Raji (cell line): Measurements from ENCODE around the gene HMGN4.

Experiments
- POLR2A ChIP-seq: IDR thresholded peaks from 2 replicates; pipeline ENCODE4 v1.6.1; 2011; ENCODE audit warnings: low read depth, low read length, control low read depth; ENCODE audit not compliant: insufficient read depth

HMGN4 gene

DNA sequence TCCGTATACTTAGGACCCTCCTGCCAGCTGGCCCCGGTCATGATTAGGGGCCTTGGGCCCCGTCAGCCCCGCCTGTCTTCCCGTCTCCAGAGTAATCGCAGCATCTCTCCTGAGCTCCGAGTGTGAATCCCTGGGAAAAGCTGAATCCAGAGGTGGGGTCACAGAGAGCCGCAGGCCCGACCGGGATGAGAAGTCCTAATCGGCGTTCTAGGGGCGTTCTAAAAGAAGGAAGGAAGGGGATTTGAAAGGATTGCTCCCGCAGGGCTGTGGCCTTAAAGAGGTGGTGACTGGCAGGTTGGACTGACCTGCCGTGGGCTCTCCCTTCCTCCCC, 371 bp downstream of the HMGN4 start:
- no peak for TF ChIP-seq POLR2A

DNA sequence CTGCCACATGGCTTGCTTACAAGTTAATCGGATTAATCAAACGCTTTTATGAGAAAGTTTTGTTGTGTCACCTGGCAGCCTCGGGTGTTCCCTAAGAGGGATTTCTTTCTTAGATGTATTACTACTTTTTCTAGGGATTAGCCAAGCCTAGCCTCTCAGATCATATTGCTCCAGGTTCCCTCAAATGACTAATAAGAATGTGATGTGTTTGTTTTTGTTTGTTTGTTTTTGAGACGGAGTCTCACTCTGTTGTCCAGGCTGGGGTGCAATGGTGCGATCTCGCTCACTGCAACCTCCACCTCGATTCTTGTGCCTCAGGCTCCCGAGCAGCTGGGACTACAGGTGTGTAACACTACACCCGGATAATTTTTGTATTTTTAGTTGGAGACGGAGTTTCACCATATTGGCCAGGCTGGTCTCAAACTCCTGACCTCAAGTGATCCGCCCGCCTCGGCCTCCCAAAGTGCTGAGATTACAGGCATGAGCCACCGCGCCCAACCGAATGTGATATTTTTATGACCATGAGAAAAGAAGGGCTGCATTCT, 977 bp downstream of the HMGN4 start:
- TF ChIP-seq POLR2A = no peak

DNA sequence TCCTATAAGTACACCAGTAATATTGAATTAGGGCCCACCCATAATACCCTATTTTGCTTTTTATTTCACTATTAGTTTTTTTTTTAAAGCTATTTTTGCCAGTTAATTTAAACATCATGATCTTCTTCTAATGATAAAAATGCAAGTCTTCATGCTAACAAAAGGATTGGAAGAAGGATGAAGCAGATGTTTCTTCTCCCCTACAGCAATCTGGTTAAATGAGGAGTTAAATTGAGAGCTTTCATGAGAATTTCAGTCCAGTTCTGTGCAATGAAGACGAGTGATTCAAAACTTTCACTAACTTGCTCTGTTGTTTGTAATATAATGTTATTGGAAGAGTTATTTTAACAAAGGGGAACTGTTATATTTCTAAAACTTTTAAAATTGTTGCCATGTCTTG, 3.4 kb downstream of the HMGN4 start:
- no peak for TF ChIP-seq POLR2A

DNA sequence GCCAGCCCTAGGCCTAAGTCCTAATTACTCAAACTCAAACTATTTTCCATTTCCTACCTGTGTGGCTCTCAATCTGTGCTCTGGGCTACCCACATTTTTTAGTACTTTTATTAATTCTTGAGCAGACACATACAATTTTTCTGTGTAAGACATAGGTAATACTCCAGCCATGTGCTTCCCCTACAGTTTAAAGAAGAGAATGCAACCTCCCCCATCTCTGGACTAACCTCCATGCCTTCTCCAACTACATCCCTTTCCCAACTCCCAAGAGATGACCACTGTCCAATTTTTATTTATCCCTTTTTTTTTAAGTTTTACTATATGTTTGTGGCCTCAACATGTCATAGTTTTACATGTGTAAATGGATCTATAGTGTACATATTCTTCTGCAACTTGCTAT, 5.8 kb downstream of the HMGN4 start:
- TF ChIP-seq POLR2A = no peak

DNA sequence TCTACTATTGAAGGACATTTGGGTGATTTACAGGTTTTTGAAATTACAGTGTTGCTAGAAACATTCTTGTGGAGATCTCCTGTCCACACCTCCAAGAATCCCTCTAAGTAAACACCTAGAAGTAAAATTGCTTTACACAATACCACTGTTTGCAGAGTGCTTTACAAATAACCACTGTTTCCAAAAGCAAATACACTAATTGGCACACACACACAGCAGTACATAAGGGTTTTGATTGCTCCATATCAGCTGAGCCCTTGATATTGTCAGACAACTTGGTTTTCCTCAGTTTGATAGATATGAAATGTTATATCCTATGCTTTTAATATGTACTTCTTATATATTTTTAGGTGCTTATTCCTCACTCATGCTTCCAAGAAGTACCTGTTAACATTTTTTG, 6.3 kb downstream of the HMGN4 start:
- no peak for TF ChIP-seq POLR2A

DNA sequence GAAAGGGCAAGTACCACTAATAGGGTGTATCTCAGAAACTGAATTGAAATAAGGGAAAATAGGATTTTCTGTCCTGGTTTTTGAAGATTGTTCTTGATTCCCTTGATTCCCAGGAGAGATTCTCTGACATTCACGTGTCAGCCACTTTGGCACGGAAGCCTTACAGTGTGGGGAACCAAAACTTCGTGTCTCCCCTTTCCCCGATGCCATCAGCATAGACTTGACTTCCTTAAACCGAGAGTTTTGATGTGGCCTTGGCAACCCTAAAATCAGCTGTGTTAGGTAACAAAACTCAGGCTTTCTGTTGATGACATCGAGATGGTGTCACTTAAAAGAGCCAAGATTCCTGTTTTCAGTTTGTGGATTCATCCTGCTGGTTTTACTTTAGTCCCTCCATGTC, 7.5 kb downstream of the HMGN4 start:
- no peak for TF ChIP-seq POLR2A

DNA sequence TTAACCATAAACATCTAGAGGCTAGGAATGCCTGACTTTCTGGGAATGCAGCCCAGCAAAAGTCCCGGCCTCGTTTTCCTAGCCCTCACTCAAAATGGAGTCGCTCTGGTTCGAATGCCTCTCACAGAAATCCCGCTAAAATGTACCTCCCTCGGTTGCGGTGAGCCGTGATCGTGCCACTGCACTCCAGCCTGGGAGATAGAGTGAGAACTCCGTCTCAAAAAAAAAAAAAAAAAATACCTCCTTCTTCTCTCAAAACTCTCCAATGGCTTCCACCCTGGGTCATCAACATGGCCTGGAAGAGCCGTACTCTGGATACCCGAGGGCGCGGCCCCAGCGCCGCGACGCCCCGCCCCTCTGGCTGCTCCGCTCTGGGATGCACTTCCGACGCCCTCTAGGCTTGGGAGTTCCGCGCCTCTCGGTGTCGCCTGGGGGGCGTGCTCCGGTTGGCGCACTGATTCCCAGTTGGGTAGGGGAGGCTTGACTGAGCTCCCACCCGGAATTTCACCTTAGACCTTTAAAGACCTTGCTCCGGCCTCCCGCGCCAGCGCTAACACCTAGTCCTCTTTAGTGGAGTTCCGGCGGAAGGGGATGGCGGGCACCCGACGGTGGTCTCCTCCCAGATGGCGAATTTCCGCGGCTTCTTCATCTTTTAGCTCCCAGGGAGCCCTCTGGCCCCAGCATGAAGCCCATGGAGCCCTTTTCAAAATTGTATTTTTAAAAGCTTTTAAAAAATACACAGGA, 12.3 kb downstream of the HMGN4 start:
- peak; percentile 46; the same call in 1 of the 2 replicates for TF ChIP-seq POLR2A

DNA sequence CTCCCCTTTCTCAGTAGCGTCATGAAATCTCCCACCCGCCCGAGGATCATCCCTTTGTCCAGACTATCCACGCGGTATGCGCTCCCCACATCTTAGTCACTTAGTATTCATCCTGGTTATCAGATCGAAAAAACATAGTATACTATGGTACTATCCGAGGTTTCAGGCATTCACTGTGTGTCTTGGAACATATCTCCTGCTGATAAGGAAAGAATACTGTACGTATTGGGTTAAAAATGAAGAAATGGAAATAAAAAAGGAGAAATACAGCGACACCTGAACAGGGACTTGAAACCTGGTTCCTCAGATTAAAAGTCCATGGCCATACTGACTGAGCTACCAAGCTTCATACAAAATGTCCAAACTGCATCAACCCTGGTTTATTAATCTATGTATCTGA, 14.0 kb downstream of the HMGN4 start:
- TF ChIP-seq POLR2A = no peak

DNA sequence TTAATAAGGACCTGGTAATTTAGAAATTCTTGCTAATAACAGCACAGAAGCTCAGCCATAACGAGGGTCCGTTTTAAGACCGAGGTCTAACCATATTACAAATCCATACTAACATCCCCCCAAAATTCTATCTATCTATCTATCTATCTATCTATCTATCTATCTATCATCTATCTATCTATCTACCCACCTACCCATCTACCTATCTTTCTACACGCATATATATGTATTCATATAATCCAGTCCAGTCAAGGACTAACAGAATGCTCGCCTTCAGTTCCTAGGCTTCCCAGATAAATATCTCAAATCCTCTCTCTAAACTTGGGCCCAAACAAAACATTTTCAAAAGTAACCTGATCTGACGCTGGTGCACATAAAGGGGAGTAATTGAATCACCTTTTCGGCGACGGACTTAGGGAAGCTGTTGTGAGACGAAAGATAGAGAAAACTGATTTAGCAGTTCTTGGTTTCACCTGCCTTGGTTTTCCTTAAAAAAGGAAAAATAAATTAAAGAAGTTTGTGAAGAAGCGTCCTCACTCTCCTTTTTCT, 14.5 kb downstream of the HMGN4 start:
- TF ChIP-seq POLR2A = no peak

DNA sequence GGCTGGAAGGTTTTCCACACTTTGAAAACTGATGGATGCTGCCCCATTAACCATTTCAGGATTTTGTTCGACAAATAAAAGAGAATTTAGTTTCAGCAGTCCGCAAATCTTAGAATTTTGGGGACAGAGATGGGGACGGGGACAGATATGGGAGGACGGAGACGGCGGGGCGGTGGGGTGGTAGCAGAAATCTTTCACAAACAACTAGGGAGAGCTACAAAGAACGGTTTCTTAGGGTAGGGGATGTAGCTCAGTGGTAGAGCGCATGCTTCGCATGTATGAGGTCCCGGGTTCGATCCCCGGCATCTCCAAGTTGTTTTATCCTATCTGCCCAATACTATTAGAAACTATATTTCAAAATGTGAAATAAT, 15.1 kb downstream of the HMGN4 start:
- TF ChIP-seq POLR2A = no peak

DNA sequence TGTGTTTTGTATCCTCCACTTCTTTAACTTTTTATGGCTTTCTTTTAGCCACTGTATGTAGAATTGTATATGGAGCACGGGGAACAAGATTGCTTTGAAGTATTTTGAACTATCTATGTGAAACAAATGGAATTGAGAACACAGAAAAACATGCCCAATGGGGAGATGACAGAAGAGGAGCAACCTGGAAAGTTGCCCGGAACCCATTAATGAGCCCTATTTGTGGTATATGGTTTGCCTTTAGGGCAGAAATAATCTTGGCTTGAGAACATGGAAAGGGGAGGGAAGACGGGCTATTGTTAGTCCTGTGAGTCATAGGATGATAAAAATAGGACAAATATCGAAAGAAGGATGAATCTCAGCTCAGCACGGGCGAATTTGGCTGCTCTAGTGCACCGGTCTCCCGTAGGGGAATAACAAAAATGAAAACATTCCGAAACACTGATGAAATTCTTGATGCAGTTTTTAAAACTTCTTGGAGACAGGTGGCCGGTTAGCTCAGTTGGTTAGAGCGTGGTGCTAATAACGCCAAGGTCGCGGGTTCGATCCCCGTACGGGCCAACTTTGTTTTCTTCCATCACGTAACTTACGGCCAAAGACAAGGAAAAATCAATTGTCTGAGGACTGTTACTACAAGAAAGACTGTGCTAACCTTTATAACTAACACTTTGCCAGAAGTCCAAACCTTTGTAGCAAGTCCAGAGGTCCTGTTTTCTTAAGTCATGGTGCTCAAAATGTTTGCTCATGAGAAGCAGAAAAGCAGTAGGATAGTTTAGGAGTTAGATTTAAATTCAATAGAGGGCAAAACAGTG, 15.7 kb downstream of the HMGN4 start:
- no peak for TF ChIP-seq POLR2A

DNA sequence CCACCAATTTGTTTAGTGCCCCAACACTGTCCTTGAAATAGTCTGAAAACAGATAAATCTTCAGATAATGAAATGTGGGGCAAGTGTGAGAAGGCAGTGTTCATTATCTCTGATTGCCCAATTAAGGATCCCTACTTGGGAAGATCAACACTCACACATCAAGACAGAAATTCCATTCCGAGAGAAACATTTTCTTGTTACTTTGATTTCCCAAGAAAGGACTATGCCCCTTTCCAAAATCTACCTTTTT, 16.2 kb downstream of the HMGN4 start:
- no peak for TF ChIP-seq POLR2A

DNA sequence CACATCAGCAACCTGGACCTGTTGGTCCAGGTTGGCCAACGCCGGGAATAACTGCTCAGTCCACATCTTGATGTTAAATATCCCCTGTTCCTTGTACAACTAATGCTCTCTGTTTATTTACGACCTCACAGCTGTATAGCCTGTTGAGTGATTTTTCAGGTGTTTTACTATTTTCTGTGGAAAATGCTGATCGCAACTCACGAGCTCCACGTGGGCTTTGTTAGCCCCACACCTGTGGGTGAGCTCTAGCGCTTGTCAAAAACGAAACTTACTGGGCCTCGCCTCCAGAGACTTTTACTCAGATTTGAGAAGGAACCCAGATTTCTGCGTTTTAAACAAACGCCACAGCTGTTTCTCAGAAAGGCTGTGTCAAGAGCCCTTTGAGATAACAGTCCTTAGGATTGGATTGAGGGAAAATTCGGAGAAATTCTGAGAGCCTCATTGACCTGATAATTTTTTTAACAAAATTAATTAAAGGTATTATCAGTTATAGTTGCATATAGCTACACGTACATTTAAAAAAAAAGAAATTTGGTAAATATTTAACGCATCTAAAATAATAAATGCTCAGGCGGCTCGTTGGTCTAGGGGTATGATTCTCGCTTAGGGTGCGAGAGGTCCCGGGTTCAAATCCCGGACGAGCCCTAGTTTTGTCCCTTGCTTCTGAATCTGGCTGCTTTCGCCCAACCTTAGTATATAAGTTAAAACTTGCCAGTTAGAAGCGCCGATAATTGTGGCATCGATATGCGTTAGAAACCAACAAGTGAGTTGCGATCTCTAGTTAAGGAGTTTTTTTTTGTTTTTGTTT, 16.7 kb downstream of the HMGN4 start:
- TF ChIP-seq POLR2A = peak; percentile 45; the same call in 1 of the 2 replicates

DNA sequence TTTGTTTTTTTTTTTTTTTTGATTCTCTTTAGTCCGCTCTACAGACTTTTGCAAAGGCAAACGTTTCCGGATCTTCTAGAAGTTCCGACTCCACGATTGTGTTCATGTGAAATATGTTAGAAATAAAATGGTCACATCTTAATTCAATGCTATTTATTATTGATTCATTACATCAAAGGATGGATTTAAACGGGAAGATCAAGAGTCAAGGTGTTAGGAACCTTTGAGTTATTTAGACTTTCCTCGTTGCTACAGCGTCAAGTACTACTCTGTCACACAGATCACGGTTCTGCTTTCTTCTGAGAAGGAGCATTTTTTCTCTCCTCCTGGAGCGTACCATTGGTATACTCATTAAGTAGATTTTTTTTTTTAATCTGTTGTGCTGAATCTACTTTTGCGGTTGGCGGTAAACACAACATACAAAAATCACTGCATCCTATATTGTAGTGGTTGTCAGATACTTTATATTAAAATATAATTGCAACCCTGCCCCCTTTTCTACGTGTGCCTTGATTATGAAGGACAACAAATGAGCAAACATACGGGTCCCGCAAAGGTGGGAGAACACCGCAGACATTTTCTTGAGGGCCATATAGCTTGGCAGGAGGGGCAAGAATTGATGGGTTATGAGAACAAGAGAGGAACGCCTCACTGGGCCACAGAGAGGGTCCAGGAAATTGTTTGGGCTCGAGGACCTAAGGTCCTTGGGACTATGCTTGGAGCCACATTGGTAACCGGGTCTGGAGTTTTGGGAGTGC, 17.5 kb downstream of the HMGN4 start:
- no peak for TF ChIP-seq POLR2A
